ENCODE measurements around the gene CTXND2. TPM values are rescaled to one million over a fixed set of nuclear protein-coding genes. Genes with fewer than 3 reads are reported as not detected.
"Not testable (repeated sequence)": the region's sequence is repeated elsewhere in the genome, so short reads cannot be mapped to it uniquely, and the experiment has no call there.

Gene CTXND2
- total RNA-seq, 1 experiment from 2014 or later = not detected

- CTCF ChIA-PET = no interaction called here
- TF ChIP-seq, protein P1, sequence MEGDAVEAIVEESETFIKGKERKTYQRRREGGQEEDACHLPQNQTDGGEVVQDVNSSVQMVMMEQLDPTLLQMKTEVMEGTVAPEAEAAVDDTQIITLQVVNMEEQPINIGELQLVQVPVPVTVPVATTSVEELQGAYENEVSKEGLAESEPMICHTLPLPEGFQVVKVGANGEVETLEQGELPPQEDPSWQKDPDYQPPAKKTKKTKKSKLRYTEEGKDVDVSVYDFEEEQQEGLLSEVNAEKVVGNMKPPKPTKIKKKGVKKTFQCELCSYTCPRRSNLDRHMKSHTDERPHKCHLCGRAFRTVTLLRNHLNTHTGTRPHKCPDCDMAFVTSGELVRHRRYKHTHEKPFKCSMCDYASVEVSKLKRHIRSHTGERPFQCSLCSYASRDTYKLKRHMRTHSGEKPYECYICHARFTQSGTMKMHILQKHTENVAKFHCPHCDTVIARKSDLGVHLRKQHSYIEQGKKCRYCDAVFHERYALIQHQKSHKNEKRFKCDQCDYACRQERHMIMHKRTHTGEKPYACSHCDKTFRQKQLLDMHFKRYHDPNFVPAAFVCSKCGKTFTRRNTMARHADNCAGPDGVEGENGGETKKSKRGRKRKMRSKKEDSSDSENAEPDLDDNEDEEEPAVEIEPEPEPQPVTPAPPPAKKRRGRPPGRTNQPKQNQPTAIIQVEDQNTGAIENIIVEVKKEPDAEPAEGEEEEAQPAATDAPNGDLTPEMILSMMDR (IDR thresholded peaks at IDR 0.05; ENCODE audit: insufficient read depth in 1 of 2, low read depth in 1 of 2, low read length in 1 of 2, severe bottlenecking in 1 of 2, unreplicated experiment in 1 of 2) = no peak
- peaks cover 18% of the 10 kb centered on the region for H3K36me3 Mint-ChIP-seq (ENCODE audit: insufficient read depth, unreplicated experiment)
- H3K27me3 ChIP-seq (replicated peaks; ENCODE audit: control insufficient read depth, insufficient read depth, low read length) = no peaks in the 10 kb centered on the region
- no peaks in the 10 kb centered on the region for H3K9me3 ChIP-seq
- H3K4me3 ChIP-seq (ENCODE audit: low read depth, low read length) = peak overlapping the region; percentile 83
- no peaks in the 10 kb centered on the region for H3K9me3 Mint-ChIP-seq (ENCODE audit: unreplicated experiment)
- H3K27me3 Mint-ChIP-seq (ENCODE audit: insufficient read depth, unreplicated experiment) = no peaks in the 10 kb centered on the region
- H3K36me3 ChIP-seq (ENCODE audit: control insufficient read depth, insufficient read depth, low read length) = no peaks in the 10 kb centered on the region
- intact Hi-C loops (cut with micrococcal nuclease; ENCODE audit: unreplicated experiment) = loop anchor here (1.0 to 5.0 kb wide), 3 partner anchors 50 to 106 kb away; partner anchors contain the start of genes ANXA9 and SETDB1
- DNase-seq = no peak
- peaks cover 12% of the 10 kb centered on the region; the same call in 1 of the 2 replicates for H3K4me1 ChIP-seq
- peaks cover 7% of the 10 kb centered on the region for H3K4me1 Mint-ChIP-seq (ENCODE audit: low read depth, unreplicated experiment)
- BruUV-seq (replicated peaks) = no TSS peak
- H3K4me3 Mint-ChIP-seq (ENCODE audit: unreplicated experiment) = peak overlapping the region; percentile 81
- POLR2A ChIA-PET = interaction anchor here (0.6 kb wide), 2 partner anchors 46 to 314 kb away, joined by 3 to 10 read pairs; no protein-coding TSS in a partner anchor
- peak overlapping the region; percentile 86 for H3K27ac Mint-ChIP-seq (ENCODE audit: unreplicated experiment)
Measured at GRCh38 chr1:150876119-150876454, 10.8 kb upstream of the CTXND2 start.

GRCh38 chr1:150878931-150879330 is 8.0 kb upstream of the CTXND2 start:
- H3K4me1 ChIP-seq = peaks cover 12% of the 10 kb centered on the region; the same call in 1 of the 2 replicates
- H3K36me3 Mint-ChIP-seq (ENCODE audit: insufficient read depth, unreplicated experiment); H3K36me3 ChIP-seq (ENCODE audit: control insufficient read depth, insufficient read depth, low read length); H3K4me3 Mint-ChIP-seq (ENCODE audit: unreplicated experiment); H3K27ac Mint-ChIP-seq (ENCODE audit: unreplicated experiment); H3K27me3 Mint-ChIP-seq (ENCODE audit: insufficient read depth, unreplicated experiment); CTCF ChIA-PET; H3K4me1 Mint-ChIP-seq (ENCODE audit: low read depth, unreplicated experiment); H3K9me3 Mint-ChIP-seq (ENCODE audit: unreplicated experiment); H3K4me3 ChIP-seq (ENCODE audit: low read depth, low read length); H3K27me3 ChIP-seq (replicated peaks; ENCODE audit: control insufficient read depth, insufficient read depth, low read length); DNase-seq; H3K9me3 ChIP-seq; BruUV-seq (replicated peaks); POLR2A ChIA-PET: not testable (repeated sequence)
- intact Hi-C loops (cut with micrococcal nuclease; ENCODE audit: unreplicated experiment) = loop anchor here (5.0 kb wide), 1 partner anchor 103 kb away; the partner anchor contains the start of gene ANXA9

DNA sequence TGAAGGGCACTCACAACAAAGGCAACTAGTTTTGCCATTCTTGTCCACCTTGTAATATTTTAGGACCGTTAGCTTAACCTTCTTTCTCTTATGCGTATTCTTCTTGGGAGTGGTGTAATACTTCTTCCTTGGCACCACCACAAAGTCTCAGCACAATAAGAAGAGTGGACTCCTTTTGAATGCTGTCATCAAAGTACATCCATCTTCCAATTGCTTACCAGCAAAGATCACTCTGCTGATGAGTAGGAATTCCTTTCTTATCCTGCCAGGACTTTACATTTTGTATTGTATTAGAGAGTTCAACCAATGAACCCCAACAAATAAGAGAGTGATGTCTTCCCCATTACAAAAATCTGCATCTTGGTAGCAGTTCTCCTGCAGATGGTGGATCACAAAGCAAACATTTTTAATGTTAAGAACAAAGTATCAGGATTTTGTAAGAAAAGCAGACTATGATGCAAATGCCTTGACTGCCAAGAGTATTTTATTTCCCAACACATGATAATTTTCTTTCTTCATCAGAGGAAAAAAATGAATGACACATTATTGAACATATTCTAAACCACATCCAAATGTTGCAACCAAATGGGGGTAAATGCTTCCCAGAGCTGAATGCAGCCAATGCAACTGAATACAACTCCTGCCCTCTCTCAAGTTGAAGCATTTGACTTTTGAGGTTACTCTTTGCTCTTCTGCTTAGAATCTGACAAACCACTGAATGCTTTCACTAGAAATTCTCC is 5.4 kb upstream of the CTXND2 start:
- intact Hi-C loops (cut with micrococcal nuclease; ENCODE audit: unreplicated experiment) = no loop called here
- H3K27me3 Mint-ChIP-seq (ENCODE audit: insufficient read depth, unreplicated experiment) = peaks cover 2% of the 10 kb centered on the region
- POLR2A ChIA-PET = no interaction called here
- no peak for DNase-seq
- Histone ChIP-seq H3K4me1 (no peaks in the 10 kb centered on the region), H3K27me3 (replicated peaks; ENCODE audit: control insufficient read depth, insufficient read depth, low read length) (no peaks in the 10 kb centered on the region), H3K9me3 (no peaks in the 10 kb centered on the region), H3K36me3 (ENCODE audit: control insufficient read depth, insufficient read depth, low read length) (no peaks in the 10 kb centered on the region), H3K4me3 (ENCODE audit: low read depth, low read length) (no peak overlapping the region)
- H3K4me3 Mint-ChIP-seq (ENCODE audit: unreplicated experiment) = no peak overlapping the region
- peaks cover 9% of the 10 kb centered on the region for H3K36me3 Mint-ChIP-seq (ENCODE audit: insufficient read depth, unreplicated experiment)
- H3K27ac Mint-ChIP-seq (ENCODE audit: unreplicated experiment) = no peak overlapping the region
- CTCF ChIA-PET = no interaction called here
- BruUV-seq (replicated peaks) = no TSS peak
- H3K4me1 Mint-ChIP-seq (ENCODE audit: low read depth, unreplicated experiment) = no peaks in the 10 kb centered on the region
- TF ChIP-seq, protein P1 (IDR thresholded peaks at IDR 0.05; ENCODE audit: insufficient read depth in 1 of 2, low read depth in 1 of 2, low read length in 1 of 2, severe bottlenecking in 1 of 2, unreplicated experiment in 1 of 2) = no peak
- no peaks in the 10 kb centered on the region for H3K9me3 Mint-ChIP-seq (ENCODE audit: unreplicated experiment)

- H3K27me3 Mint-ChIP-seq (ENCODE audit: insufficient read depth, unreplicated experiment); H3K4me3 Mint-ChIP-seq (ENCODE audit: unreplicated experiment); H3K4me3 ChIP-seq (ENCODE audit: low read depth, low read length); H3K27me3 ChIP-seq (replicated peaks; ENCODE audit: control insufficient read depth, insufficient read depth, low read length); H3K36me3 Mint-ChIP-seq (ENCODE audit: insufficient read depth, unreplicated experiment); H3K27ac Mint-ChIP-seq (ENCODE audit: unreplicated experiment); H3K4me1 ChIP-seq; H3K9me3 ChIP-seq; H3K4me1 Mint-ChIP-seq (ENCODE audit: low read depth, unreplicated experiment); POLR2A ChIA-PET; CTCF ChIA-PET; intact Hi-C loops (cut with micrococcal nuclease; ENCODE audit: unreplicated experiment); H3K36me3 ChIP-seq (ENCODE audit: control insufficient read depth, insufficient read depth, low read length); BruUV-seq (replicated peaks); H3K9me3 Mint-ChIP-seq (ENCODE audit: unreplicated experiment); DNase-seq: not testable (repeated sequence)
Measured at GRCh38 chr1:150883121-150883520, 3.8 kb upstream of the CTXND2 start.
